H1 (cell line): ENCODE results near the gene ENKD1. TPM values are rescaled to one million over a fixed set of nuclear protein-coding genes. Genes with fewer than 3 reads are reported as not detected.

Experiments used
- ATF3 ChIP-seq: IDR thresholded peaks from 2 replicates; pipeline ENCODE4 v1.6.1; 2011; ENCODE audit warnings: low read depth, mild to moderate bottlenecking, low read length; ENCODE audit not compliant: insufficient read depth
- CHD7 ChIP-seq: fragments of 300-600 bp; sonication (generic); IDR thresholded peaks from 2 replicates; pipeline ENCODE4 v1.7.1; 2012; ENCODE audit warnings: low read length, moderate library complexity, mild to moderate bottlenecking, inconsistent platforms; ENCODE audit not compliant: insufficient replicate concordance
- GTF2F1 ChIP-seq: IDR thresholded peaks from 2 replicates; pipeline ENCODE4 v1.6.1; 2012; ENCODE audit warnings: low read depth, low read length, improper control_type of control experiment, borderline replicate concordance
- HDAC6 ChIP-seq: IDR thresholded peaks from one replicate; pipeline ENCODE4 v1.7.1; 2012; ENCODE audit warnings: low read depth, mild to moderate bottlenecking, inconsistent platforms, low read length, moderate library complexity
- NANOG ChIP-seq: IDR thresholded peaks from 2 replicates; pipeline ENCODE4 v1.6.1; 2011; ENCODE audit warnings: low read length, low read depth, mild to moderate bottlenecking, inconsistent platforms; ENCODE audit not compliant: insufficient read depth, poor library complexity, severe bottlenecking
- RNF2 ChIP-seq: fragments of 200-900, 300-1000 bp; sonication (generic); IDR thresholded peaks from 2 replicates; pipeline ENCODE4 v1.7.1; 2016; ENCODE audit warnings: borderline replicate concordance, low read depth, mild to moderate bottlenecking, antibody characterized with exemption, low read length; ENCODE audit not compliant: poor library complexity, severe bottlenecking; ENCODE audit errors: missing control alignments
- SIX5 ChIP-seq: IDR thresholded peaks from 2 replicates; pipeline ENCODE4 v1.6.1; 2011; ENCODE audit warnings: mild to moderate bottlenecking, low read depth, low read length
- SP4 ChIP-seq: IDR thresholded peaks from 2 replicates; pipeline ENCODE4 v1.6.1; 2012; ENCODE audit warnings: low read length, inconsistent platforms
- SRF ChIP-seq: IDR thresholded peaks from 2 replicates; pipeline ENCODE4 v1.6.1; 2011; ENCODE audit warnings: mild to moderate bottlenecking, low read depth, low read length, moderate library complexity
- polyA plus RNA-seq, 7 experiments: library from polyadenylated mRNA; depleted of rRNA in 3 of 7; stranded (reverse) in 5 of 7; unstranded in 2 of 7; fragments of >200 nt in 5 of 7; fragments of 200-250 nt in 2 of 7; gene quantifications; 1 replicate in 5 of 7; 2 replicates in 1 of 7; 4 replicates in 1 of 7; pipeline versions ENCODE4 v1.2.1 to v1.2.3, GENCODE V29; 2011 to 2013; ENCODE audit warnings: missing spikeins in 2 of 7, mixed read lengths in 2 of 7
- total RNA-seq: library from RNA; stranded (reverse); fragmentation: NEBNext Ultra II Directional; extraction: Animal tissue kit (Norgen Biotek cat#: 25700); gene quantifications from 2 replicates; pipeline ENCODE4 v1.2.1, GENCODE V29; 2021

Gene ENKD1
- total and polyA plus RNA-seq, 2 of the 8 experiments (the other 6 are each of a cell fraction or from before 2014, with no cell fraction given), result 12.9 to 16.1 TPM

GRCh38 chr16:67713647-67714273, 47.2 kb upstream of the ENKD1 start (continued):
- TF ChIP-seq CHD7, result no peak
- TF ChIP-seq SIX5, result no peak
- TF ChIP-seq RNF2, result no peak
- no peak for TF ChIP-seq NANOG
- no peak for TF ChIP-seq SP4
- TF ChIP-seq ATF3, result no peak
- no peak for TF ChIP-seq HDAC6
- no peak for TF ChIP-seq GTF2F1
- TF ChIP-seq SRF, result no peak
